ENCODE data around the gene TADA3. TPM values are rescaled to one million over a fixed set of nuclear protein-coding genes. Genes with fewer than 3 reads are reported as not detected.

TADA3 gene
- total RNA-seq, 1 donor from 2014 or later = 54.3 TPM

DNA sequence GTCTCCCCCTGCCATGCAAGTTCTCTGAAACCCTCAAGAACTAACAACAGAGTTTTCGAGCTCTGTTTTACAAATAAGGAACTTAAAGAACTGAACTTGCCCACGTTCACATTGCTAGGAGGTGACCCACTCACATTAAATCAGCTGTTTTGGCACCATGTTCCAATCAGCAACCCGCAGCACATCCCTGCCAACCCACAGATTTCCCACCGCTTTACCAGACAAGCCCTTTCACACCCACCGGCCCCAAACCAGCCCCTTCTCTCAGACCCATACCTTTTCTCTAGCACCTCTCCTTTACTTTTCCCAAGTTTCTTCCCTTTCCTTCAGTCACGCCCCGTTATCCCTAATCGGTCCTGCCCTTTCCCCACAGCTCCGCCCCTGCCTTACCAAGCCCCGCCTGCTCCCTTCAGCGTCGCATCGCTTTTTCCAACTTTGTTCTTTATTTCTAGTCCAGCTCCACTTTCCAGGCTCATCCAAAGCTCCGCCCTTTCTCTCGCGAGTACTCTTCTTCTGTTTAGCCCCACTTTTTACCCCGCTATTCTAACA is 61.5 kb downstream of the TADA3 start:
- Mint-ChIP-seq H3K9me3 (no peaks in the 10 kb centered on the region), H3K4me3 (peak overlapping the region; percentile 92), H3K27ac (peak overlapping the region; percentile 92), H3K27me3 (peaks cover 24% of the 10 kb centered on the region), H3K4me1 (ENCODE audit: unreplicated experiment) (peaks cover 22% of the 10 kb centered on the region), H3K36me3 (no peaks in the 10 kb centered on the region)
- no peak for DNase-seq (ENCODE audit: extremely low spot score, unreplicated experiment)
- TF ChIP-seq CTCF (conservative IDR thresholded peaks at IDR 0.05) = peak; percentile 8

Other genes with a start within 250 kb of the TADA3 start
- gene LHFPL4, start 238.7 kb downstream of the TADA3 start, total RNA-seq (ENCODE audit: low replicate concordance) = 1.7 and 3.5 TPM in 2 replicates
- 30.0 and 34.7 TPM in 2 replicates for gene MTMR14, start 143.0 kb downstream of the TADA3 start, total RNA-seq (ENCODE audit: low replicate concordance)
- gene CPNE9, start 88.6 kb downstream of the TADA3 start, total RNA-seq (ENCODE audit: low replicate concordance) = 0.34 and 0.59 TPM in 2 replicates
- gene BRPF1, start 60.7 kb downstream of the TADA3 start, total RNA-seq (ENCODE audit: low replicate concordance) = 22.6 and 28.0 TPM in 2 replicates
- 22.8 and 40.4 TPM in 2 replicates for gene OGG1, start 42.5 kb downstream of the TADA3 start, total RNA-seq (ENCODE audit: low replicate concordance)
- gene CAMK1, start 22.5 kb downstream of the TADA3 start, total RNA-seq (ENCODE audit: low replicate concordance) = 2.7 and 9.1 TPM in 2 replicates
- 131 and 151 TPM in 2 replicates for gene ARPC4, start 609 bp upstream of the TADA3 start, total RNA-seq (ENCODE audit: low replicate concordance)
- gene TTLL3, start 17.8 kb upstream of the TADA3 start, total RNA-seq (ENCODE audit: low replicate concordance) = 25.8 and 42.2 TPM in 2 replicates
- 50.9 and 55.0 TPM in 2 replicates for gene RPUSD3, start 51.5 kb upstream of the TADA3 start, total RNA-seq (ENCODE audit: low replicate concordance)
- gene CIDEC, start 87.8 kb upstream of the TADA3 start, total RNA-seq (ENCODE audit: low replicate concordance) = 0.60 and 1.6 TPM in 2 replicates
- gene JAGN1, start 98.1 kb upstream of the TADA3 start, total RNA-seq (ENCODE audit: low replicate concordance) = 35.4 and 40.4 TPM in 2 replicates
- 13.6 and 24.3 TPM in 2 replicates for gene IL17RE, start 110.4 kb upstream of the TADA3 start, total RNA-seq (ENCODE audit: low replicate concordance)
- gene IL17RC, start 124.6 kb upstream of the TADA3 start, total RNA-seq (ENCODE audit: low replicate concordance) = 22.6 and 30.0 TPM in 2 replicates
- gene CRELD1, start 141.4 kb upstream of the TADA3 start, total RNA-seq (ENCODE audit: low replicate concordance) = 40.1 and 44.3 TPM in 2 replicates
- 8.2 and 11.3 TPM in 2 replicates for gene PRRT3, start 159.9 kb upstream of the TADA3 start, total RNA-seq (ENCODE audit: low replicate concordance)
- 51.8 and 71.9 TPM in 2 replicates for gene EMC3, start 194.4 kb upstream of the TADA3 start, total RNA-seq (ENCODE audit: low replicate concordance)
- gene FANCD2, start 234.0 kb upstream of the TADA3 start, total RNA-seq (ENCODE audit: low replicate concordance) = 17.7 and 38.0 TPM in 2 replicates

All from type B pancreatic cell (in vitro differentiated cells).